ENCODE measurements around the gene PHLDA2. TPM values are rescaled to one million over a fixed set of nuclear protein-coding genes. Genes with fewer than 3 reads are reported as not detected.

PHLDA2 gene
- total RNA-seq, 2 experiments from 2014 or later = 7.6 to 8.3 TPM

- no peak overlapping the region for H3K4me3 Mint-ChIP-seq
- POLR2A ChIA-PET = interaction anchor here (0.9 kb wide), 1 partner anchor 355 kb away, joined by 6 read pairs; no protein-coding TSS in a partner anchor
- H3K36me3 Mint-ChIP-seq = no peaks in the 10 kb centered on the region
- intact Hi-C loops (cut with micrococcal nuclease) = loop anchor here (1.0 to 10.0 kb wide), 4 partner anchors 194 to 584 kb away; partner anchors contain the start of genes C11orf21, KCNQ1, KCNQ1OT1 and TSPAN32
- no peaks in the 10 kb centered on the region for H3K9me3 Mint-ChIP-seq
- H3K27ac Mint-ChIP-seq = no peak overlapping the region
- H3K4me1 Mint-ChIP-seq (ENCODE audit: low read depth) = peaks cover 13% of the 10 kb centered on the region
- CTCF ChIA-PET = interaction anchor here (0.5 to 13.2 kb wide), 33 partner anchors 8 to 661 kb away, joined by 3 to 532 read pairs (median 4); partner anchors contain the start of genes KCNQ1 and PHLDA2
- DNase-seq = peak; percentile 90
- H3K27me3 Mint-ChIP-seq = no peaks in the 10 kb centered on the region
Measured at GRCh38 chr11:2888266-2888968, 40.8 kb downstream of the PHLDA2 start.

- Mint-ChIP-seq H3K27me3 (peaks cover 2% of the 10 kb centered on the region), H3K36me3 (no peaks in the 10 kb centered on the region), H3K4me1 (ENCODE audit: low read depth) (peaks cover 13% of the 10 kb centered on the region), H3K27ac (no peak overlapping the region), H3K9me3 (no peaks in the 10 kb centered on the region), H3K4me3 (no peak overlapping the region)
- DNase-seq = no peak
- CTCF ChIA-PET = interaction anchor here (0.6 to 13.2 kb wide), 34 partner anchors 9 to 660 kb away, joined by 3 to 532 read pairs (median 4); partner anchors contain the start of genes KCNQ1 and PHLDA2
- intact Hi-C loops (cut with micrococcal nuclease) = loop anchor here (1.0 to 10.0 kb wide), 4 partner anchors 193 to 583 kb away; partner anchors contain the start of genes C11orf21, KCNQ1, KCNQ1OT1 and TSPAN32
- POLR2A ChIA-PET = interaction anchor here (0.8 to 0.9 kb wide), 2 partner anchors 15 to 355 kb away, joined by 3 to 6 read pairs; a partner anchor contains a TSS
Measured at GRCh38 chr11:2887515-2888195, 41.6 kb downstream of the PHLDA2 start.

GRCh38 chr11:2886936-2887335 is 42.3 kb downstream of the PHLDA2 start:
- peak overlapping the region; percentile 59 for H3K4me3 Mint-ChIP-seq
- intact Hi-C loops (cut with micrococcal nuclease) = loop anchor here (5.0 to 10.0 kb wide), 3 partner anchors 192 to 582 kb away; partner anchors contain the start of genes C11orf21, KCNQ1, KCNQ1OT1 and TSPAN32
- no peak for DNase-seq
- ChIA-PET POLR2A (no interaction called here), CTCF (interaction anchor here (1.0 to 13.2 kb wide), 14 partner anchors 9 to 466 kb away, joined by 3 to 532 read pairs (median 8); partner anchors contain the start of genes KCNQ1 and PHLDA2)
- H3K9me3 Mint-ChIP-seq = no peaks in the 10 kb centered on the region
- no peak overlapping the region for H3K27ac Mint-ChIP-seq
- H3K4me1 Mint-ChIP-seq (ENCODE audit: low read depth) = peaks cover 10% of the 10 kb centered on the region
- H3K36me3 Mint-ChIP-seq = no peaks in the 10 kb centered on the region
- peaks cover 2% of the 10 kb centered on the region for H3K27me3 Mint-ChIP-seq

- Mint-ChIP-seq H3K4me3 (peak overlapping the region; percentile 59), H3K27me3 (peaks cover 2% of the 10 kb centered on the region), H3K36me3 (no peaks in the 10 kb centered on the region), H3K9me3 (no peaks in the 10 kb centered on the region), H3K4me1 (ENCODE audit: low read depth) (peaks cover 4% of the 10 kb centered on the region), H3K27ac (peak overlapping the region; percentile 24)
- POLR2A ChIA-PET = no interaction called here
- DNase-seq = peak; percentile 36
- CTCF ChIA-PET = interaction anchor here (1.3 to 13.2 kb wide), 5 partner anchors 9 to 466 kb away, joined by 3 to 532 read pairs (median 6); no protein-coding TSS in a partner anchor
- intact Hi-C loops (cut with micrococcal nuclease) = loop anchor here (5.0 to 10.0 kb wide), 3 partner anchors 192 to 582 kb away; partner anchors contain the start of genes C11orf21, KCNQ1, KCNQ1OT1 and TSPAN32
Measured at GRCh38 chr11:2886191-2886894, 42.9 kb downstream of the PHLDA2 start.

- Mint-ChIP-seq H3K36me3 (no peaks in the 10 kb centered on the region), H3K9me3 (no peaks in the 10 kb centered on the region), H3K27ac (peak within 1 kb of the TSS; percentile 24), H3K4me3 (peak within 1 kb of the TSS; percentile 80), H3K4me1 (ENCODE audit: low read depth) (peaks cover 3% of the 10 kb centered on the region), H3K27me3 (peaks cover 2% of the 10 kb centered on the region)
- intact Hi-C loops (cut with micrococcal nuclease) = loop anchor here (5.0 to 10.0 kb wide), 3 partner anchors 191 to 581 kb away; partner anchors contain the start of genes C11orf21, KCNQ1, KCNQ1OT1 and TSPAN32
- DNase-seq = peak; percentile 82
- CTCF ChIA-PET = interaction anchor here (0.9 to 13.2 kb wide), 4 partner anchors 10 to 352 kb away, joined by 3 to 532 read pairs (median 4); no protein-coding TSS in a partner anchor
- POLR2A ChIA-PET = no interaction called here
Measured at GRCh38 chr11:2885678-2886081, 43.5 kb downstream of the PHLDA2 start, which contains the start of gene CDKN1C. CDKN1C (minus strand) TSS chr11:2885775; CDS start chr11:2885456, 319 bp downstream.

- Mint-ChIP-seq H3K36me3 (no peaks in the 10 kb centered on the region), H3K27me3 (peaks cover 2% of the 10 kb centered on the region), H3K4me1 (ENCODE audit: low read depth) (peaks cover 3% of the 10 kb centered on the region), H3K4me3 (peak overlapping the region; percentile 80), H3K9me3 (no peaks in the 10 kb centered on the region), H3K27ac (no peak overlapping the region)
- CTCF ChIA-PET = interaction anchor here (0.9 to 13.2 kb wide), 3 partner anchors 11 to 351 kb away, joined by 3 to 532 read pairs (median 3); no protein-coding TSS in a partner anchor
- peak; percentile 45 for DNase-seq
- intact Hi-C loops (cut with micrococcal nuclease) = loop anchor here (5.0 to 10.0 kb wide), 3 partner anchors 190 to 580 kb away; partner anchors contain the start of genes C11orf21, KCNQ1, KCNQ1OT1 and TSPAN32
- POLR2A ChIA-PET = no interaction called here
Measured at GRCh38 chr11:2885017-2885677, 44.1 kb downstream of the PHLDA2 start.

- H3K27me3 Mint-ChIP-seq = peaks cover 2% of the 10 kb centered on the region
- peaks cover 3% of the 10 kb centered on the region for H3K4me1 Mint-ChIP-seq (ENCODE audit: low read depth)
- no peaks in the 10 kb centered on the region for H3K36me3 Mint-ChIP-seq
- no peak overlapping the region for H3K27ac Mint-ChIP-seq
- no peak for DNase-seq
- POLR2A ChIA-PET = no interaction called here
- CTCF ChIA-PET = interaction anchor here (0.8 to 13.2 kb wide), 2 partner anchors 207 to 350 kb away, joined by 3 to 532 read pairs; no protein-coding TSS in a partner anchor
- intact Hi-C loops (cut with micrococcal nuclease) = loop anchor here (10.0 kb wide), 2 partner anchors 189 to 579 kb away; partner anchors contain the start of genes C11orf21, KCNQ1OT1 and TSPAN32
- H3K4me3 Mint-ChIP-seq = no peak overlapping the region
- no peaks in the 10 kb centered on the region for H3K9me3 Mint-ChIP-seq
Measured at GRCh38 chr11:2883979-2884815, 45.0 kb downstream of the PHLDA2 start.

- intact Hi-C loops (cut with micrococcal nuclease) = loop anchor here (10.0 kb wide), 2 partner anchors 189 to 579 kb away; partner anchors contain the start of genes C11orf21, KCNQ1OT1 and TSPAN32
- peaks cover 3% of the 10 kb centered on the region for H3K4me1 Mint-ChIP-seq (ENCODE audit: low read depth)
- peak overlapping the region; percentile 16 for H3K4me3 Mint-ChIP-seq
- no peaks in the 10 kb centered on the region for H3K36me3 Mint-ChIP-seq
- peaks cover 2% of the 10 kb centered on the region for H3K27me3 Mint-ChIP-seq
- DNase-seq = no peak
- no peak overlapping the region for H3K27ac Mint-ChIP-seq
- CTCF ChIA-PET = interaction anchor here (0.8 to 13.2 kb wide), 4 partner anchors 8 to 350 kb away, joined by 3 to 532 read pairs (median 3); no protein-coding TSS in a partner anchor
- H3K9me3 Mint-ChIP-seq = no peaks in the 10 kb centered on the region
- POLR2A ChIA-PET = no interaction called here
Measured at GRCh38 chr11:2883640-2883978, 45.6 kb downstream of the PHLDA2 start.

- intact Hi-C loops (cut with micrococcal nuclease) = loop anchor here (10.0 kb wide), 2 partner anchors 188 to 578 kb away; partner anchors contain the start of genes C11orf21, KCNQ1OT1 and TSPAN32
- no peak for DNase-seq
- Mint-ChIP-seq H3K9me3 (peaks cover under 1% of the 10 kb centered on the region), H3K4me3 (no peak overlapping the region), H3K4me1 (ENCODE audit: low read depth) (peaks cover 3% of the 10 kb centered on the region), H3K27me3 (peaks cover 2% of the 10 kb centered on the region), H3K27ac (no peak overlapping the region), H3K36me3 (no peaks in the 10 kb centered on the region)
- CTCF ChIA-PET = interaction anchor here (1.2 to 13.2 kb wide), 4 partner anchors 9 to 624 kb away, joined by 3 to 532 read pairs (median 3); no protein-coding TSS in a partner anchor
- POLR2A ChIA-PET = interaction anchor here (1.0 kb wide), 1 partner anchor 181 kb away, joined by 3 read pairs; no protein-coding TSS in a partner anchor
Measured at GRCh38 chr11:2882396-2883110, 46.7 kb downstream of the PHLDA2 start.

Data from activated CD4-positive, alpha-beta memory T cell treated with anti-CD3 and anti-CD28 coated beads for 36 hours (primary cell).